Panc1 (cell line): Measurements from ENCODE around the gene DCLK2. TPM values are rescaled to one million over a fixed set of nuclear protein-coding genes. Genes with fewer than 3 reads are reported as not detected.

ENCODE experiments used
- ATAC-seq: fragments of 200-7000 bp; cut with Tn5 transposase; 2 replicates; pipeline ENCODE4 v1.9.1; 2020; ENCODE audit warnings: mild to moderate bottlenecking, moderate library complexity
- BruUV-seq: library from RNA; stranded (reverse); fragments of 400-500 nt; replicated peaks from 2 replicates; lab custom pipeline; 2021; lab: Mats Ljungman, UMichigan
- CTCF ChIA-PET: fragments of 300-600 bp; sonication (Branson Sonifier 250); formaldehyde crosslinking; loops from one replicate; lab custom pipeline; 2022; ENCODE audit warnings: antibody characterized with exemption; lab: Charles Lee
- POLR2A ChIA-PET: fragments of 300-600 bp; sonication (Branson Sonifier 250); formaldehyde crosslinking; loops from one replicate; lab custom pipeline; 2022; ENCODE audit warnings: antibody characterized with exemption; lab: Charles Lee
- DNase-seq: peaks from one replicate; pipeline ENCODE4 v3.0.0-alpha.2; 2010; ENCODE audit warnings: low read depth, low spot score
- H3K27ac ChIP-seq: 2 replicates; pipeline ENCODE4 v1.5.1; 2011; ENCODE audit warnings: mild to moderate bottlenecking, low read length, inconsistent platforms
- H3K27me3 ChIP-seq: fragments of 200-500 bp; sonication (Bioruptor generic); 2 replicates; pipeline ENCODE4 v1.6.0; 2014; ENCODE audit warnings: low read length, inconsistent platforms; ENCODE audit not compliant: control insufficient read depth, insufficient read depth
- H3K36me3 ChIP-seq: fragments of 200-500 bp; sonication (Bioruptor generic); 2 replicates; pipeline ENCODE4 v1.5.1; 2014; ENCODE audit warnings: inconsistent platforms, mild to moderate bottlenecking, low read length, moderate library complexity; ENCODE audit not compliant: control insufficient read depth, insufficient read depth
- H3K4me1 ChIP-seq: 2 replicates; pipeline ENCODE4 v1.5.1; 2011; ENCODE audit warnings: inconsistent platforms, mild to moderate bottlenecking, low read length, moderate library complexity; ENCODE audit not compliant: control insufficient read depth, insufficient read depth
- H3K4me3 ChIP-seq, 2 experiments: 2 replicates each; pipeline ENCODE4 v1.5.1; 2011 to 2012; ENCODE audit warnings: low read depth in 2 of 2, low read length in 2 of 2, mild to moderate bottlenecking in 2 of 2, inconsistent platforms in 1 of 2, moderate library complexity in 1 of 2
- H3K9me3 ChIP-seq: fragments of 200-500 bp; sonication (Bioruptor generic); 2 replicates; pipeline ENCODE4 v1.5.1; 2014; ENCODE audit warnings: low read depth, mild to moderate bottlenecking, inconsistent platforms, low read length, moderate library complexity; ENCODE audit not compliant: control insufficient read depth, insufficient read depth
- CTCF ChIP-seq: fragments of 450-650 bp; IDR thresholded peaks from 2 replicates; pipeline ENCODE4 v1.5.1; 2017; ENCODE audit warnings: mild to moderate bottlenecking
- POLR2AphosphoS5 ChIP-seq: IDR thresholded peaks from 2 replicates; pipeline ENCODE4 v1.6.1; 2012; ENCODE audit warnings: mild to moderate bottlenecking, low read depth, low read length, moderate library complexity
- REST ChIP-seq, 2 experiments: IDR thresholded peaks; 2 replicates each; pipeline ENCODE4 v1.6.1; 2011 to 2012; ENCODE audit warnings: low read depth in 2 of 2, control low read depth in 1 of 2, low read length in 1 of 2, mild to moderate bottlenecking in 1 of 2, moderate library complexity in 1 of 2; ENCODE audit not compliant: insufficient read depth in 1 of 2
- SIN3A ChIP-seq: IDR thresholded peaks from 2 replicates; pipeline ENCODE4 v1.6.1; 2012; ENCODE audit warnings: low read depth, mild to moderate bottlenecking, low read length, moderate library complexity, borderline replicate concordance; ENCODE audit not compliant: insufficient read depth
- TCF7L2 ChIP-seq: IDR thresholded peaks from 2 replicates; pipeline ENCODE4 v1.6.1; 2011; ENCODE audit warnings: mild to moderate bottlenecking, low read depth, low read length, inconsistent platforms
- in situ Hi-C: cut with HindIII; loops from 2 replicates; pipeline ENCODE4 v1.10.0; 2016; ENCODE audit warnings: low sequenced_read_pairs, low pct_unique_long_range_greater_than_20kb
- intact Hi-C: fragments of 100-400 bp; cut with micrococcal nuclease; formaldehyde crosslinking; loops from one replicate; pipeline ENCODE4 v1.10.0; 2022; ENCODE audit not compliant: unreplicated experiment
- total RNA-seq: library from RNA; stranded (reverse); gene quantifications from one replicate; pipeline ENCODE4 v1.2.1, GENCODE V29; 2021; ENCODE audit not compliant: unreplicated experiment

Gene DCLK2
- total RNA-seq, 1 experiment from 2014 or later = 9.5 TPM

GRCh38 chr4:150070464-150071170 lies 7.6 kb upstream of the DCLK2 start:
- POLR2A ChIA-PET = no interaction called here
- H3K27ac ChIP-seq = no peak overlapping the region; the same call in 1 of the 2 replicates
- intact Hi-C loops = no loop called here
- H3K4me1 ChIP-seq = 0 out of 2 replicates have a peak, but pooled peaks cover 2% of the 10 kb centered on the region
- no peak for DNase-seq
- CTCF ChIA-PET = no interaction called here
- no peak for TF ChIP-seq TCF7L2
- no peak for TF ChIP-seq REST (IDR thresholded peaks at IDR 0.05; ENCODE audit: insufficient read depth in 1 of 2, low read depth in 2 of 2, low read length in 1 of 2)
- TF ChIP-seq SIN3A = no peak
- TF ChIP-seq CTCF = no peak
- no peak for TF ChIP-seq POLR2AphosphoS5
- no peaks in the 10 kb centered on the region for H3K27me3 ChIP-seq
- H3K9me3 ChIP-seq = no peaks in the 10 kb centered on the region
- H3K36me3 ChIP-seq = no peaks in the 10 kb centered on the region
- in situ Hi-C loops = no loop called here
- no peak overlapping the region for H3K4me3 ChIP-seq
- no TSS peak for BruUV-seq
- no peak for ATAC-seq

- intact Hi-C loops = no loop called here
- no TSS peak for BruUV-seq
- Histone ChIP-seq H3K4me3 (no peak overlapping the region), H3K27ac (no peak overlapping the region), H3K9me3 (no peaks in the 10 kb centered on the region), H3K36me3 (no peaks in the 10 kb centered on the region), H3K27me3 (no peaks in the 10 kb centered on the region), H3K4me1 (peaks cover 7% of the 10 kb centered on the region)
- no peak for DNase-seq
- no peak for ATAC-seq
- POLR2A ChIA-PET = no interaction called here
- TF ChIP-seq REST (IDR thresholded peaks at IDR 0.05; ENCODE audit: insufficient read depth in 1 of 2, low read depth in 2 of 2, low read length in 1 of 2) = no peak
- no peak for TF ChIP-seq POLR2AphosphoS5
- TF ChIP-seq SIN3A = no peak
- TF ChIP-seq TCF7L2 = no peak
- TF ChIP-seq CTCF = no peak
- CTCF ChIA-PET = no interaction called here
- in situ Hi-C loops = no loop called here
Observed at GRCh38 chr4:150072471-150072870, 5.8 kb upstream of the DCLK2 start.
